Measurements from ENCODE around the gene SLC41A2.
"Not testable (repeated sequence)": the region's sequence is repeated elsewhere in the genome, so short reads cannot be mapped to it uniquely, and the experiment has no call there.

SLC41A2 gene

DNA sequence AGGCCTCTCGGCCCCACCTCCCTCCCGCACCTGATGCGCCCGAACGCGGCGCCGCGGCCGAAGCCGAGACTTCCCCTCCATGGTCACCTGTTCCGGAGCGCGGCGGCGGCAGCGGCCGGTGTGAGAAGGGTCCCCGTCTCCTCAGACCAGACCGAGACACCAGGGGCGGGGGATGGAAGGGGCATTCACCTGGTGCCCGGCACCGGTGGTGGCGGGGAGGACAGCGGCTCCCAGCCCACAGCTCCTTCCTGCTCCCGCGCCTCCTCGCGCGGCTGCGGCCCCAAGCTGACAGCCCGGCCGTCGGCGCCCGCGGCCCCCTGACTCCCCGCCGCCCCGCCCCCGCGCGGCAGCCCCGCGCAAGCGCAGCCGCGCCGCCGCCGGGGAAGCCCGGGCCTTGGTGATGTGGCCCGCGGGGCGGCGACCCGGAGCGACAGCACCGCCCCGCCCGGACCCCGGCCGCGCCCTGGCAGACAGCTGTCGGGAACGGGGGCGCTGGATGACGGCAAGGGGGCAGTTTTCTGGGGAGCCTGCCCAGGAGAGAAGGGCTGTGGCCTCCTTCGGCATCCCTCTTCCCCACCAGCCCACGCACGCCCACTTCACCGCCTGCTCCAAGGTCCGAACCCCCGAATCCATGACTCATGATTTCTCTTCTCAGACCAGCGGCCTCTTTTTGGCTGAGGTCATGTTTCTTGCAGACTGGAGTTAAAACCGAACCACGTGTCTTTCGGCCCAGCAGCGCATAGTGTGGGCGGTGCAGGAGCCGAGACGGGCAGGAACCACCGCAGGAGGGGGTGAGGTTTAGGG is at the start of gene SLC41A2:
SLC41A2 (minus strand) TSS at position 290 of the 804 bp plus-strand sequence. CDS start 29,763 bp downstream, outside the sequence.
- peak; percentile 32 for DNase-seq

DNA sequence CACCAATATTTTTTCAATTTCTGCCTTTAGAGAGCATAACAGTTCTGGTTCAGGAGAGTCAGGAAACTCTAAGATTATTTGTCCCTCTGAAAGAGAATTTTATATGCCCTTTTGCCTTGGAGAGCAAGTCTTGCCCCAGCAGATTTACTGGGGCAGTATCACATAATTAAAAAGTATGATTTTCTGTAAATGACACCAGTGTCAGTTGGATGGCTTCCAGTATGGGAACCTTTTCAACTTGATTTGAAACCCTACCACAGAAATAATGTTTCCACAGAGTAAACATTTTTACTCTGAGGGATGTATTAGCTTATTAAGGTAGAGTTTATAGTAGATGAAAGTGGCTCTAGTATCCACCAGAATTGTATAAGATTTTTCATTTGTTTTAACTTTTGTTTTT is 43.4 kb upstream of the SLC41A2 start:
- DNase-seq: no peak

- no peak for DNase-seq
Measured at GRCh38 chr12:104999347-104999685, 41.2 kb upstream of the SLC41A2 start.

DNA sequence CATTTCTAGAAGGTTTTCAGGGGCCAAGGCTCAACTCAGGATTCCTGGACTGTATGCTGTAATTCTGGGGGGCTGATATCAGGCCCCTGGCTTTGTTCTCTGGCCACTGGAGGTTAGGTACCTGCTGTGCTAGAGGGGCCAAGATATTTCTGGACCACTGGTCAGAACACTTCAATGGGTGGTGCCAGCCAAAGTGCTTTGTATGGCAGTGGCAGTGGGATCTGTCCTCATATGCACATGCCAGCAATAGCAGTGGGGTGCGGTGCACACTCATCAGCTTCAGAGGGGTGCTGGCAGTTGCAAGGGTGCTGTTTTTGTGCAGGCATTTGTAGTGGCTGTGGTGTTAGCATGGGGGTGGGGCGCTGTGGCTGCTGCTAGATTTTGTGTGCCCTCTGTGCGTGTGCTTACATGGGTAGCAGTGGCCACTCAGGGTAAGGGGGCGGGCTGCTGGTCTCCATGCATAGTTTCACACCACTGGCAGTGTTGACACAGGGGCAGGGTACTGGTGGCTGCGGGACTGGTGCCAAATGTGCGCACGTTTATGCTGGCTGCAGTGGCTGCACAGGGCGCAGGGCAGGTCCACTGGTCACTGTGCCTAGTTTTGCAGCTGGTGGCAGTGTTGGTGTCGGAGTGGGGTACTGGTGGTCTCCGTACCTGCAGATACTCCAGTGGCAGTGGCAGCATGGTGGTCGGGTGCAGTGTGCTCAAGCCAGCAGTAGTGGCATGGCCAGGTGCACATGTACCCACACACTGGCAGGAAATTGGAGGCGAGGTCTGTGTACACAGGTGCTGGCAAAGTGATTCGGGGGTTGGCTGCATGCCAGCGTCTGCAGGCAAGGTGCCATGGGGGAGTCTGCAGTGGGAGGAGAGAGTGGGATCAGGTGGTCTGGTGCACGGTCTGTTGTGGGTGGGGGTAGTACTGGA is 40.6 kb upstream of the SLC41A2 start:
- peak; percentile 95 for DNase-seq

GRCh38 chr12:104997541-104997940 is 39.5 kb upstream of the SLC41A2 start:
- DNase-seq: no peak

GRCh38 chr12:104994336-104994735 is 36.2 kb upstream of the SLC41A2 start:
- no peak for DNase-seq

DNA sequence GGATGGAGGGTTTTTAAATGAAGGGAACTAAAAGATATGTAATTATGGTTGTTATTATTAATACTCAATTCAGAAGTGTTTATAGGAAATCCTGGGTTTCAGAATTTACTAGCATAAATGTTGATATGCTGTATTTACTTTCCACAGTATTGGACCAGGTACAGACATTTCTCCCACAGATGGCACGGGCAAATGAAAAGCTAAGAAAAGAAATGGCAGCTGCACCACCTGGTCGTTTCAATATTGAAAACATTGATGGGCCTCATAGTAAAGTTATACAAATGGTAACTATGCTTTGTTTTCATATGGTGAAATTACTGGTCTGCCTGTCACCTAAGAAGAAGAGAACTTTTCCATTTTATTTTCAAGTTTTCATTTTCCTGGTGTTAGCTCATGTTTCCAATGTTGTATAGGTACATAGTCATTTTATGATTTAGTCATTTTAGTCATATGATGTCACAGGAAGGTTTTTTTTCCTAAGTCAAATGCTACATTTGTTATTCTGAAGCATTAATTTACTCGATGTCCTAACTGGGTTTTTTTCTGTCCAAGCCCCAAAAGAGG is 33.6 kb upstream of the SLC41A2 start:
- no peak for DNase-seq

- DNase-seq: no peak
Measured at GRCh38 chr12:104990950-104991349, 32.9 kb upstream of the SLC41A2 start.

GRCh38 chr12:104986022-104986941 is 28.2 kb upstream of the SLC41A2 start, which contains the start of gene NOPCHAP1:
NOPCHAP1 (plus strand) TSS chr12:104986316; CDS start chr12:104986353, 37 bp downstream.
- DNase-seq: peak; percentile 95

DNA sequence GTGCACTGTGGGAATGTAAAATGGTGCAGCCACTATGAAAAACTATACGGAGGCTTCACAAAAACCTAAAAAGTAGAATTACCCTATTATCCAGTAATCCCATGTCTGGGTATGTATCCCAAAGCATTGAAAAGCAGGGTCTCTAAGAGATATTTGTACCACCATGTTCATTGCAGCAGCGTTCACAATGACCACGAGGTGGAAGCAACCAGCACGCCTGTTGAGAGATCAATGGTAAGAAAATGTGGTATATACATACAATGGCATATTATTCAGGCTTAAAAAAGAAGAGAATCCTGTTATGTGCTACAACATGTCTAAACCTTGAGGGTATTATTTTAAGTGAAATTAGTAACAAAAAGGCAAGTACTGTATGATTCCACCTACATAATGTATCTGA is 27.1 kb upstream of the SLC41A2 start:
- DNase-seq: no peak

DNA sequence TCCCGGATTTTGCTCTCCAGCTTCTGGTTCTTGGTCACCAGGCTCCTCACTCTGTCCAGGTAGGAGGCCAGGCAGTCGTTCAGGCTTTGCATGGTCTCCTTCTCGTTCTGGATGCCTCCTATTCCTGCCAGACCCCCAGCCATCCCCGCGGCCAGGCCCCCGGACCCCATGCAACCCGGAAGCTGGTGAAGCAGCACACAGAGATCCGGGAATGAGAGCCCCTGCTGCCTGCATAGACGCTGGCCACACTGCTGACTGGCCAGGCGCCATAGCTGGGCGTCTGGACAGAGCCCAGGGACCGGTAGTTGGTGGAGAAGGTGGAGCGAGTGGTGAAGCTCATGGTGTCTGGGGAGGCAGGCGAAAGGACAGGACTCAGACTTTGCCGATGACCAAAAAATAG is 19.6 kb upstream of the SLC41A2 start:
- DNase-seq: not testable (repeated sequence)

- no peak for DNase-seq
Measured at GRCh38 chr12:104976703-104977102, 18.6 kb upstream of the SLC41A2 start.

DNA sequence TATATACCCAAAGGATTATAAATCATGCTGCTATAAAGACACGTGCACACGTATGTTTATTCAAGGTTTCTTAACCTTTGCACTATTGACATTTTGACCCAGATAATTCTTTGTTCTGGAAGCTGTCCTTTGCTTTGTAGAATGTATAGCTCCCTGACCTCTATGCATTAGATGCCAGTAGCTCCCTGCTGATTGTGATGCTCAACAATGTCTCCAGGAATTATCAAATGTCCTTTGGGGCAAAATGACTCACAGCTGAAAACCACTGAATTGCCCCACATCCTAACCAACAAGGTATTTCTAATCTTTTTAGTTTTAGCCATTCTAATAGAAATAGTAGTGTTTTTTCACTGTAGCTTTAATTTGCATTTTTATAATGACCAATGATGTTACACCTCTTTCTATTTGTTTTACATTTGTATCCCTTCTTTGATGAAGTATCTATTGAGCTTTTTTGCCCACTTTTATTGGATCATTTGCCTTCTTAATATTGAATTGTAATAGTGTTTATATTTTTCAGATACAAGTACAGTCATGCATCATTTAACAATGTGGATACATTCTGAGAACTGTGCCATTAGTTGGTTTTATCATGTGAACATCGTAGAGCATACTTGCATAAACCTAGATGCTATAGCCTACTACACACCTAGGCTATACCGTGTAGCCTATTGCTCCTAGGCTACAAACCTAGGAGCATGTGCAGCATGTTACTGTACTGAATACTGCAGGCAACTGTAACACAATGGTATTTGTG is 17.7 kb upstream of the SLC41A2 start:
- no peak for DNase-seq

GRCh38 chr12:104974626-104975290 is 16.7 kb upstream of the SLC41A2 start:
- DNase-seq: no peak

DNA sequence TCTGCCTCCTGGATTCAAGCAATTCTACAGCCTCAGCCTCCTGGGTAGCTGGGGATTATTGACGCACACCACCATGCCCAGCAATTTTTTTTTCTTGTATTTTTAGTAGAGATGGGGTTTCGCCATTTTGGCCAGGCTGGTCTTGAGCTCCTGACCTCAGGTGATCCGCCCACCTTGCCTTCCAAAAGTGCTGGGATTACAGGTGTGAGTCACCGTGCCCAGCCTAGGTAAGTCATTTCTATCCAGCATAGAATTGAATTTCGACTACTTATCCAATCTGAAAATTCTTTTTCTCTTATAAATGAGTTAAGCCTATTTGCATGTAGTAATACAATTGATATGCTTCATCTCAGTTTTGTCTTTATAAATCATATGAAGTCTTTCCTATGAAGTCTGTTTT is 15.2 kb upstream of the SLC41A2 start:
- no peak for DNase-seq

DNA sequence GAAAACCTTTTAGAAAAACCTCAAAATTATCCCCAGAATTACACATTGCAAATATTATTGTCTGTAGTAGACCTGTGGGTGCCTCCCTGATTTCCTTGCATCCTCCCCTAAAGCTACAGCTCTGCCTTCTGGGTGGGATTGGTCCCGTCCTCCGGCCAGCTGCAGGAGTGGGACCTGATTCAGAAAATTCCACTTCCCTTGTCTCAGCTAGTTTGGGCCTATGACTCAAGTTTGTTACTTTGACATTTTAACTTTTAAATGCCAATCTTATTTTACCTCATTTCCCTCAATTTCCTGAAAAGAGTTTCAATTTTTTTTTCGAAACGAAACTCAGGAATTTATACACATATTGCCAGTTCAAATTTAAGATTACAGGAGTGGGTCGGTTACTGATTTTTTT is 13.2 kb upstream of the SLC41A2 start:
- DNase-seq: no peak

DNA sequence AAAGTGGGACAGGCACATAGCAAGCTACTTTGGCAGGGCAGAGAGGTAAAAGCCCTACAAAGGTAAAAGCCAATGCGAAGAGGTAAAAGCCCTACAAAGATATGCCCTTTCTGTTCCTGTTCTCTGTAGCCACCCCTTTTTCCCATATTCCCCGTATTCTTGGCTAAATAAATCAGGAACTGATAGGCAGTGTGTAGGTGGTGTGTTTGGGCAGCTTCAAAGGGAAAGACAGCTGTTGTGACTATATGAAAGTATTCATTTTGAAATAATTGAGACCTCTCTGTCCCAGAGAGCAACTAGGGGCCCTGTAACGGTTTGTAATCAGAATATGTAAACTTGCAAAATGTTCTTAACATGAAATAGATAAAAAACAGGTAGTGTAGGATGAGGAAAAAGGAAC is 11.3 kb upstream of the SLC41A2 start:
- no peak for DNase-seq

GRCh38 chr12:104966677-104967076 is 8.6 kb upstream of the SLC41A2 start:
- no peak for DNase-seq

DNA sequence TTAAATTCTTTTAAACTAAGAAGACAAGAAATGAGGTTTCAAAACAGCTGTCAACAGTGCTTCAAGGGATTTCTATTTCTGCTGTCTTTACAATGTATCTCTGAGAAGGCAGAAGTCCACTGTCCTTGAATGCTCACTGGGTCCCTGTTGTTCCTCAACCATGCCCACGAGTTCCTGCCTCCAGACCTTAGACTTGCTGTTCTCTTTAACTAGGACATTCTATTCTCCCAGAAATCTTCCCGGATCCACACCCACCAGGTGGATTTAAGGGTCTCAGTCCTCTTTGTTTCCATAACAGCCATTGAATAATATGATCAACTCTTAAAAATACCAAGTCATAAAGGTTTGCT is 6.7 kb upstream of the SLC41A2 start:
- no peak for DNase-seq

DNA sequence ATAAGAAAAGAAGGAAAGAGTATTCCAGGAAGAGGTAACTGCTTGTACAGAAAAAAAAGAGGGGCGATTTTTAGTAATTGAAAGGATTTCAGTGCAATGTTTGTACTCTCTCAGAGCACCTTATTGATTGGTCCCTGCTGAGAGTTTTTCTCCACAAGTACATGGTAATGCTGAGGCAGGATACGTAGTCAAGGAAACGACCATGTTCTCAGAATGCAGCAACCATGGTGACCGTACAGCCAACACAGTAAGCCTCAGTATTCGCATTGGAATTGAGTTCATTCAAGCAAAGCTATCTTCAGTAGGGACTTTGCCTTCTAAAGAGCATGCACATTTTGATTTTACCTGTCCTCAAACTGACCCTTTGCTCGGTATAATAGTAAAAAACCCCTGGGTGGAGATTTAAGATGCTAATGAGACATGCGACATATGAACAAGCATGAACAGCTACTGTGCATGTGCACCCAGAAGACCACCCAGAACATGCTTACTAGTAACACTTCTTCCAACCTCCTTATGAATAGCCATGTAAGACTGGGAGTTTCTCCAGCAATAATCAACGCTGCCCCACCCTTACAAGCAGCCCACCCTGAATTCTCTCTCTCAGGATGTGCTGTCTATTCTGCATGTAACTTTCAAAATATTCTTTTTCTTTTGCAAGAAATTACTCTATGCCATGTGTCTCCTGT is 6.2 kb upstream of the SLC41A2 start:
- DNase-seq: peak; percentile 72

DNA sequence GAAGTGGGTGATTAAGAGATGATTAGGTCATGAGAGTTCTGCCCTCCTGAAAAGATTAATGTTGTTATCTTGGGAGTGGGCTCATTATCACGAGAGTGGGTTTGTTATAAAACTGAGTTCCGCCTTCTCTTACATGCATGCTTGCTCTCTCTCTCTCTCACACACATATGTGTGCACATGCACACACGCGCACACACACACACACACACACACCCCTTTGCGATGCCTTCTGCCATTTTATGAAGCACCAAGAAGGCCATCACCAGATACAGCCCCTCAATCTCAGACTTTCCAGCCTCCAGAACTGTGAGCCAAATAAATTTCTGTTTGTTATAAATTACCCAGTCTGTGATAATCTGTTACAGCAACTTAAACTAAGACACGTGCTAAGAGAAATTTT is 5.7 kb upstream of the SLC41A2 start:
- DNase-seq: no peak

Data from DMS79 treated with DMSO at 0.1 percent for 48 hours (cell line).